ENCODE data around the gene KLRB1. TPM values are rescaled to one million over a fixed set of nuclear protein-coding genes. Genes with fewer than 3 reads are reported as not detected.

KLRB1 gene
- total and polyA plus RNA-seq, 4 donors: 0.53 to 1.2 (median 0.96) TPM

- Histone ChIP-seq H3K27ac (ENCODE audit: low read depth in 1 of 2, low read length in 2 of 2) (no peak overlapping the region), H3K4me3 (ENCODE audit: low read depth in 1 of 3, low read length in 3 of 3) (no peak overlapping the region), H3K36me3 (ENCODE audit: control insufficient read depth in 4 of 4, insufficient read depth in 3 of 4, low read depth in 1 of 4, low read length in 3 of 4) (no peaks in the 10 kb centered on the region), H3K27me3 (ENCODE audit: control insufficient read depth in 4 of 4, insufficient read depth in 4 of 4, low read length in 3 of 4) (no peaks in the 10 kb centered on the region), H3K9ac (ENCODE audit: low read depth in 1 of 2, low read length in 2 of 2) (no peak overlapping the region), H3K4me1 (ENCODE audit: control insufficient read depth in 4 of 4, insufficient read depth in 4 of 4, low read length in 3 of 4) (no peaks in the 10 kb centered on the region), H3K9me3 (ENCODE audit: control insufficient read depth in 4 of 4, low read length in 3 of 4) (no peaks in the 10 kb centered on the region)
- no peak for DNase-seq (ENCODE audit: low spot score)
- 61% methylated on average over 2 of the region's 2 CpGs for WGBS
- TF ChIP-seq EGR1 (IDR thresholded peaks at IDR 0.05; ENCODE audit: low read depth in 2 of 2) (no peak), NR2F2 (IDR thresholded peaks at IDR 0.05) (no peak), HNF4A (conservative IDR thresholded peaks at IDR 0.05) (no peak), REST (IDR thresholded peaks at IDR 0.05) (no peak), RAD21 (IDR thresholded peaks at IDR 0.05) (no peak), ZBTB33 (IDR thresholded peaks at IDR 0.05) (no peak), GABPA (IDR thresholded peaks at IDR 0.05 in 1 of 2, conservative IDR thresholded peaks at IDR 0.05 in 1 of 2) (no peak)
These were observed 27.4 kb upstream of the KLRB1 start for GRCh38 chr12:9634969-9635754.

- Histone ChIP-seq H3K9ac (ENCODE audit: low read depth in 1 of 2, low read length in 2 of 2) (no peak overlapping the region), H3K27ac (ENCODE audit: low read depth in 1 of 2, low read length in 2 of 2) (no peak overlapping the region), H3K27me3 (ENCODE audit: control insufficient read depth in 4 of 4, insufficient read depth in 4 of 4, low read length in 3 of 4) (no peaks in the 10 kb centered on the region), H3K4me3 (ENCODE audit: low read depth in 1 of 3, low read length in 3 of 3) (no peak overlapping the region), H3K9me3 (ENCODE audit: control insufficient read depth in 4 of 4, low read length in 3 of 4) (no peaks in the 10 kb centered on the region), H3K4me1 (ENCODE audit: control insufficient read depth in 4 of 4, insufficient read depth in 4 of 4, low read length in 3 of 4) (no peaks in the 10 kb centered on the region), H3K36me3 (ENCODE audit: control insufficient read depth in 4 of 4, insufficient read depth in 3 of 4, low read depth in 1 of 4, low read length in 3 of 4) (no peaks in the 10 kb centered on the region)
- TF ChIP-seq HNF4A (conservative IDR thresholded peaks at IDR 0.05) (no peak), GABPA (IDR thresholded peaks at IDR 0.05 in 1 of 2, conservative IDR thresholded peaks at IDR 0.05 in 1 of 2) (no peak), YY1 (IDR thresholded peaks at IDR 0.05) (no peak), TAF1 (conservative IDR thresholded peaks at IDR 0.05) (no peak), RAD21 (IDR thresholded peaks at IDR 0.05) (peak; percentile 72 to 79), FOXA2 (IDR thresholded peaks at IDR 0.05) (no peak), CTCF (IDR thresholded peaks at IDR 0.05; ENCODE audit: low read depth, low read length, missing input control) (peak; percentile 47)
- 24% methylated on average over 2 of the region's 2 CpGs for WGBS
- DNase-seq (ENCODE audit: low spot score): peak; percentile 58
These were observed 26.6 kb upstream of the KLRB1 start for GRCh38 chr12:9634177-9634803.
